ENCODE data around the gene SREBF2. TPM values are rescaled to one million over a fixed set of nuclear protein-coding genes. Genes with fewer than 3 reads are reported as not detected.
"Not testable (repeated sequence)": the region's sequence is repeated elsewhere in the genome, so short reads cannot be mapped to it uniquely, and the experiment has no call there.

The SREBF2 gene
- total RNA-seq, 2 experiments from 2014 or later = 150 to 157 TPM

DNA sequence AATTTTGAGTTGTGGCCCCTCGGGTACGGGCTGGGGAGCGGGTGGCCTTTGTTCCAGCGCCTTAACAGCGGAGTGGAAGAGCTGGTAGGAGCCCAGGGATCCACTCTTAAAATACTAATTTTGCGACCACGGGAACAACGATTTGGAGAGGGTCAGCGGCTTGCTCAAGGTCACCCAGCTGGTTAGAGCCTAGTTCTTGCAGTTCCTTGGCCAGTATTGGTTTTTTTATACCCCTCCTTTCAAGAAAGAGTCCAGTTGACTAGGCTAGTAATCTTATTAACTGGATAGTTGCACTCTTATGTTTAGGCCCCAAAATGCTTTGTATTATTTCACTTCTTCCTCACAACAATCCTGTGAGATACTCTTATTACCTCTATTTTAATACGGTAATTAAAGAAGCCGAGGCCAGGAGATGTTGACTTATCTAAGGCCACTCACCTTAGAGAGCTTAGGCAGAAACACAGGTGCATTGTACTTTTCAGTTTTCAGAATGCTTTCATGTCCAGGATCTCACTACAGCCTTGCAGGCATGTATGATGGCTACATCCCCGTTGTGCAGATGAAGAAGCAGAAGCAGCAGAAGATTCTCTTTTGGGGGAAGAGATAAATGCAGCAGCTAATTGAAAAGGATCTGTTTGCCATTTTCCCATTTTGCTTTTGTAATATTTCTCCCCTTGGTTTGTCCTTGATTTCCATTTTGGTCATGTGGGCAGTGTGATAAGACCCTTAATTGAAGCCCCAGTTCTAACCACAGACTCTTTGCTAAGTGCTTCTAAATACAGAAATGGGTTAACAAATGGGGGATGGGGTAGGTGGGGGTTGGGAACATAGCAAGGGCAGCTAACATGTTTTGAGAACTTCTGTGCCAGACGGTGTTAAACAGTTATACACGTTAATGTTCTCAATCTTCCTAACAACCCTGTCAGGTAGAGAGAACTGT is 1.4 kb downstream of the SREBF2 start:
- ChIA-PET POLR2A (interaction anchor here (0.6 to 8.2 kb wide), 20 partner anchors 10 to 781 kb away, joined by 3 to 82 read pairs (median 7); partner anchors contain the start of genes CCDC134, CENPM, DESI1 and POLDIP3), CTCF (interaction anchor here (1.1 to 3.3 kb wide), 6 partner anchors 12 to 167 kb away, joined by 3 to 11 read pairs (median 6); partner anchors contain the start of gene CENPM)
- H3K9me3 Mint-ChIP-seq = no peaks in the 10 kb centered on the region
- peak overlapping the region; percentile 89 for H3K4me3 Mint-ChIP-seq
- H3K27ac Mint-ChIP-seq = peak overlapping the region; percentile 79
- H3K27me3 Mint-ChIP-seq = no peaks in the 10 kb centered on the region
- peaks cover 75% of the 10 kb centered on the region for H3K36me3 Mint-ChIP-seq (ENCODE audit: low read depth)
- H3K4me1 Mint-ChIP-seq = peaks cover 55% of the 10 kb centered on the region
- DNase-seq = no peak

DNA sequence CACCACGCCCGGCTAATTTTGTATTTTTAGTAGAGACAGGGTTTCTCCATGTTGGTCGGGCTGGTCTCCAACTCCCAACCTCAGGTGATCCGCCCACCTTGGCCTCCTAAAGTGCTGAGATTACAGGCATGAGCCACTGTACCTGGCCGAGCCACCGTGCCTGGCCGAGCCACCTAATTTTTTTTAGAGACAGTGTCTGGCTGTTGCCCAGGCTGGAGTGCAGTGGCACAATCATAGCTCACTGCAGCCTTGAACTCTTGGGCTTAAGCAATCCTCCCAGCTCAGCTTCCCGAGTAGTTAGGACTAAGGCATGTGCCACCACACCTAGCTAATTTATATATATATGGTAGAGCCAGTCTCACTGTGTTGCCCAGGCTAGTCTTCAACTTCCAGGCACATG is 2.6 kb downstream of the SREBF2 start:
- DNase-seq, H3K9me3 Mint-ChIP-seq, H3K27ac Mint-ChIP-seq, H3K4me3 Mint-ChIP-seq, H3K27me3 Mint-ChIP-seq: not testable (repeated sequence)
- POLR2A ChIA-PET = interaction anchor here (1.2 to 8.2 kb wide), 9 partner anchors 9 to 105 kb away, joined by 4 to 82 read pairs (median 26); partner anchors contain the start of genes CCDC134 and SHISA8
- H3K36me3 Mint-ChIP-seq (ENCODE audit: low read depth) = peaks cover 74% of the 10 kb centered on the region
- CTCF ChIA-PET = interaction anchor here (1.0 to 3.3 kb wide), 7 partner anchors 12 to 169 kb away, joined by 3 to 11 read pairs (median 4); partner anchors contain the start of gene CENPM
- peaks cover 60% of the 10 kb centered on the region for H3K4me1 Mint-ChIP-seq

DNA sequence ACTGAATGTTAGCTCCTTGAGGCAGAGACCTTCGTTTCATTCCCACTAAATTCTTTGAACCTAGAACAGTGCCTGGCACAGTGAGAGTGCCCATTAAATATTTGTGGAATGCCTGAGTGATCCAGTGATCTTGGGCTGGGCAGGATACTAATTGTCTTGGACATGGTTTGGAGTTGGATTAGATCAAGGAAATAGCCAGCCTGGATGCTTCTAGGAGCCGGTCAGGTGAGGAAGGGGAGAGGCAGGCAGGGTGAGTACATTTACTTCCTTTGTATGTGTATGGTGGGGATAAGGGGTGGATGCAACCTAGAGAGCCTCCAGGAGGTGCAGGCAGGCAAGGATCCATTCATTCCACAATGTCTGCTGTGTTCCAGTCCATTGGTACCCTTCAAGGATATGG is 3.6 kb downstream of the SREBF2 start:
- H3K36me3 Mint-ChIP-seq (ENCODE audit: low read depth) = peaks cover 72% of the 10 kb centered on the region
- H3K4me3 Mint-ChIP-seq = no peak overlapping the region
- no peak for DNase-seq
- H3K9me3 Mint-ChIP-seq = no peaks in the 10 kb centered on the region
- no peaks in the 10 kb centered on the region for H3K27me3 Mint-ChIP-seq
- no peak overlapping the region for H3K27ac Mint-ChIP-seq
- CTCF ChIA-PET = interaction anchor here (1.0 to 3.3 kb wide), 3 partner anchors 11 to 139 kb away, joined by 3 to 11 read pairs (median 4); no protein-coding TSS in a partner anchor
- H3K4me1 Mint-ChIP-seq = peaks cover 63% of the 10 kb centered on the region
- POLR2A ChIA-PET = interaction anchor here (0.9 to 6.3 kb wide), 4 partner anchors 8 to 104 kb away, joined by 4 to 82 read pairs (median 26); no protein-coding TSS in a partner anchor

DNA sequence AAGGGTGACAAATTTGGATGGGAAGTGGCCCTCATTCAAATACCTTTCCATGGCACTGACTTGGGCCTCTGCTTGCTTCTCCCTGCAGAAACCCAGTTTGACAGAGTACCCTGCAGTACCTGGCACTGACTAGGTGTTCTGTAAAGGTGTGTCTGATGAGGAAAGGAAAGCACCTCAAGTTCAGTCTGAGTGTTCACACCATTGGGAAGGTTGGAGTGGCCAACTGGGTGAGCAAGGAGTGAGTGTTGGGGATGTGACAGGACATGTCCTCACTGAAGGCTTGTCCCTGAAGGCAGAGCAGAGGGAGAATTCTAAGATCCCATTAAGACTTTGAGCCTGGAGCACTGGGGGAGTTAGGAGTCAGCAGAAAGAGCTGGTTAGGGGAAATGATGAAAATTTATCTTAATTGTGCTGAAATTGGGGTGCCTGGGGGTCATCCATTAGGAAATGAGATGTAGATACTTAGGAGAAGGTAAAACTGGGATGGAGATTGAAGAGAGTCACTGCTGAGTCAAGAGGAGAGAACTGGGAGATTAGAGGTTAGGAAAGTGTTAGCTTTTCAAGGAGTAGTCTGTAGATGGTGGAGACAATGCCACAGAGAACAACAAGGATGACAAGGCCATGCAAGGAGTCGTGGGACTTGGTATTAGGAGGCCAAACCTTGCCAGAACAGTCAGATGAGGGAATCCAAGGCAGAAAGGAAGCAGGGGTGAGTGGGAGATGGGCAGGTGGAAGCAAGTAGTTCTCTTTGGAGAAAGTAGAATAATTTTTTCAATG is 6.1 kb downstream of the SREBF2 start:
- no peak overlapping the region for H3K4me3 Mint-ChIP-seq
- no peak for DNase-seq
- H3K4me1 Mint-ChIP-seq = peaks cover 73% of the 10 kb centered on the region
- no peaks in the 10 kb centered on the region for H3K9me3 Mint-ChIP-seq
- CTCF ChIA-PET = interaction anchor here (0.6 to 2.5 kb wide), 3 partner anchors 18 to 758 kb away, joined by 3 to 8 read pairs (median 7); no protein-coding TSS in a partner anchor
- POLR2A ChIA-PET = interaction anchor here (0.9 to 1.5 kb wide), 5 partner anchors 10 to 87 kb away, joined by 3 to 5 read pairs (median 3); partner anchors contain the start of gene CCDC134
- H3K36me3 Mint-ChIP-seq (ENCODE audit: low read depth) = peaks cover 72% of the 10 kb centered on the region
- no peaks in the 10 kb centered on the region for H3K27me3 Mint-ChIP-seq
- H3K27ac Mint-ChIP-seq = no peak overlapping the region

DNA sequence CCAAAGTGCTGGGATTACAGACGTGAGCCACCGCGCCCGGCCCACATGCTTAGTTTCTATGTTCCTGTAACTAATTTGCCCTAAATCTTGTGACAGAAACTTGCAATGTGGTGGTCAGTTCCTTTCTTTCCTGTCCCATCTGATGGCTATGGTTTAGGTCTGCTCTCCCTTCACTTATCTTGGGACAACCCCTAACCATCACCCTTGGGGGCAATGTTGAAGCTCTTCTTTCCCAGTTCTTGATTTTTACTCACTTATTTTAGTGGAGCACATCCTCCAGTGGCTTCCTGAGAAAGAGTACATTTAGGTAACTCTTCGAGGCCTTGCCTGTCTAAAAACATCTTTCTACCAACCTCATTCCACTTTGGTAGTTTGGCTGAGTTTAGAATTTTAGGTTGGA is 7.3 kb downstream of the SREBF2 start:
- no peak overlapping the region for H3K27ac Mint-ChIP-seq
- DNase-seq = no peak
- H3K4me3 Mint-ChIP-seq = no peak overlapping the region
- peaks cover 75% of the 10 kb centered on the region for H3K4me1 Mint-ChIP-seq
- H3K9me3 Mint-ChIP-seq = no peaks in the 10 kb centered on the region
- peaks cover 67% of the 10 kb centered on the region for H3K36me3 Mint-ChIP-seq (ENCODE audit: low read depth)
- ChIA-PET POLR2A (interaction anchor here (0.9 to 1.5 kb wide), 3 partner anchors 9 to 39 kb away, joined by 3 to 5 read pairs (median 4); partner anchors contain the start of gene CCDC134), CTCF (interaction anchor here (0.7 to 1.1 kb wide), 2 partner anchors 17 to 190 kb away, joined by 5 to 7 read pairs; no protein-coding TSS in a partner anchor)
- no peaks in the 10 kb centered on the region for H3K27me3 Mint-ChIP-seq

DNA sequence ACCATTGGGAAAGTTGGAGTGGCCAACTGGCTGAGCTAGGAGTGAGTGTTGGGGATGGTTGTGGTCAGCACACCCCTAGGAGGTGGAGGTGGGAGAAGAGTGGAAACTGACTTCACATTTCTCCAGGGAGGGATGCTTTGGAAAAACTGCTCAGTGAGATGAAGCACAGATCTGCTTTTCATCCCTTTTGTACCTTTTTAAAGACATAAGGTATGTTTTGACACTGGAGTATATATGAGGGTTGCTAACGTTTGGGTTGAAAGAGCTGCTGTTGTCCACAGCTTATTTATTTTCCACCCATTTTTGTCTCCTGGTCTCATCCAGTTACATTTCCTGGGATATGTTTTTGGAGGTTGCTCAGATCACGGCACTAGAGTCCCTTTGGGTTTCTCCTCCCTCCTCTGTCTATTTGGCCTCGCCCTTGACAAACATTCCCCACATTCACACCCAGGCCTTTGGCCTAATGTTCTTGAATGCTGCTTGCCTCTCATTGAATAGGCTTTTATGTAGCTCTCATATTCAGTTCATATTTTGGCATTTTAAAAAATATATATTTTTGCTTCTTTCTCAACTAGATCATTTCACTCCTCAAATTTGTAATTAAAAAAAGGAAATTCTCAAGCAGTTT is 8.3 kb downstream of the SREBF2 start:
- POLR2A ChIA-PET = interaction anchor here (0.7 to 7.5 kb wide), 3 partner anchors 8 to 61 kb away, joined by 3 to 82 read pairs (median 5); partner anchors contain the start of gene SREBF2
- H3K4me3 Mint-ChIP-seq = no peak overlapping the region
- peaks cover 62% of the 10 kb centered on the region for H3K36me3 Mint-ChIP-seq (ENCODE audit: low read depth)
- no peaks in the 10 kb centered on the region for H3K27me3 Mint-ChIP-seq
- H3K27ac Mint-ChIP-seq = no peak overlapping the region
- H3K9me3 Mint-ChIP-seq = no peaks in the 10 kb centered on the region
- peaks cover 79% of the 10 kb centered on the region for H3K4me1 Mint-ChIP-seq
- DNase-seq = no peak
- CTCF ChIA-PET = interaction anchor here (1.3 to 1.9 kb wide), 3 partner anchors 21 to 85 kb away, joined by 3 to 5 read pairs (median 4); partner anchors contain the start of gene CCDC134

DNA sequence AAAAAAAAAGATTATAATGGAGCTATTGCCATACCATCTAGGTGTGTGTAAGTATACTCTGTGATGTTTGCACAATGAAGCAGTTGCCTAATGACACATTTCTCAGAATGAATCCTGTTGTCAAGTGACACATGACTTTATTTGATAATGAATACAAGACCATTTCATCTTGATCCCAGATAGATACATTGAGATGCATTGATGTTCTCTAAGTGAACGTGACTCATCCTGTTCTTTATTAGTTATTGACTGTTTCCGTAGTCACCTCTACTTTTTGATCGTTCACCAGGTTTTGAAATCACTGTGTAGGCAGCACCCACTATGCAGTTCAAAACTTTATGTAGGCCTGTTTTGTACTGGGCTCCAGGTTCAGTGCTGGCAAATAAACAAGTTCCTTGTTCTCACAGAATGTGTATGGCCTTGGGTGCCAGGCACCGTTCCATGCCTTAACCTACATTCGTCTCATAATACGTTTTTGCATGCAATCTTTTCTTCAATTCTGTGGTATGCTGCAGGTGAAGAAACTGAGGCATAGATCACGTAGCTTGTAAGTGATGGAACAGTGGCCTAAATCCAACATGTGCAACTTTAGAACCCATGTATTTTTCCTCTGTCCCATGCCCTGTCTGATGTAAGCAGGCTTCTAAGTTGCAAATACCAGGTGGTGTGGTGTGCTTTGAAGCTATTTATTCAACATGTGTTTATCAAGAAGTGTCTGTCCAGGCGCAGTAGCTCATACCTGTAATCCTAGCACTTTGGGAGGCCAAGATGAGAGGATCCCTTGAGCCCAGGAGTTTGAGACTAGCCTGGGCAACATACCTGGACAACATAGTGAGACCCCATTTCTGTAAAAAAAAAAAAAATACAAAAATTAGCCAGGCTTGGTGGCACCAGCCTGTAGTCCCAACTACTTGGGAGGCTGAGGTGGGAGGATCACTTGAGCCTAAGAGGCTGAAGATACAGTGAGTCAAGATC is 10.4 kb downstream of the SREBF2 start:
- H3K36me3 Mint-ChIP-seq (ENCODE audit: low read depth) = peaks cover 55% of the 10 kb centered on the region
- H3K4me1 Mint-ChIP-seq = peaks cover 82% of the 10 kb centered on the region
- no peaks in the 10 kb centered on the region for H3K9me3 Mint-ChIP-seq
- H3K4me3 Mint-ChIP-seq = no peak overlapping the region
- no peak for DNase-seq
- ChIA-PET POLR2A (interaction anchor here (0.9 to 7.5 kb wide), 5 partner anchors 10 to 103 kb away, joined by 3 to 82 read pairs (median 5); partner anchors contain the start of genes CENPM and SREBF2), CTCF (interaction anchor here (1.5 to 1.9 kb wide), 4 partner anchors 13 to 146 kb away, joined by 3 to 10 read pairs (median 5); partner anchors contain the start of gene CCDC134)
- H3K27me3 Mint-ChIP-seq = no peaks in the 10 kb centered on the region
- H3K27ac Mint-ChIP-seq = peak overlapping the region; percentile 63

DNA sequence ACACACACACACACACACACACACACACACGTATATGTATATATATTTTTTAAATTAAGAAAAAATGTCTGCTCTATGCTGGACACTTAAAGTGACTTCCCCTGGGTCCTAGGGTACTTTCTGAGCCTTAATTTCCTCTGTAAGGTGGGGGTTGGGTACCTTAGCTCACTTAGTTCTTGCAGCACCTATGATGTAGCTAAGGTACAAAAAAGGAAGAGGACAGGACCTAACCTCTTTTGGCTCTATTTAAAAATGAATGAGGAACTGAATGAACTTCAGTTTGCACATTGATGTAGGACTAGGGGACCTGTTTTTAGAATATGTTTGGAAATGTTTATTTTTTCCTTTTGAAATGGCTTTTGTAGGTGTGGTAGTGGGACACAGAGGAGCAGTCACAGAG is 11.1 kb downstream of the SREBF2 start:
- peak overlapping the region; percentile 31 for H3K27ac Mint-ChIP-seq
- no peaks in the 10 kb centered on the region for H3K9me3 Mint-ChIP-seq
- ChIA-PET POLR2A (interaction anchor here (0.9 to 7.5 kb wide), 4 partner anchors 11 to 96 kb away, joined by 3 to 82 read pairs (median 4); partner anchors contain the start of gene SREBF2), CTCF (interaction anchor here (1.5 to 1.8 kb wide), 3 partner anchors 13 to 147 kb away, joined by 3 to 10 read pairs (median 5); partner anchors contain the start of gene CCDC134)
- peaks cover 53% of the 10 kb centered on the region for H3K36me3 Mint-ChIP-seq (ENCODE audit: low read depth)
- no peak overlapping the region for H3K4me3 Mint-ChIP-seq
- peaks cover 81% of the 10 kb centered on the region for H3K4me1 Mint-ChIP-seq
- DNase-seq = no peak
- H3K27me3 Mint-ChIP-seq = no peaks in the 10 kb centered on the region

DNA sequence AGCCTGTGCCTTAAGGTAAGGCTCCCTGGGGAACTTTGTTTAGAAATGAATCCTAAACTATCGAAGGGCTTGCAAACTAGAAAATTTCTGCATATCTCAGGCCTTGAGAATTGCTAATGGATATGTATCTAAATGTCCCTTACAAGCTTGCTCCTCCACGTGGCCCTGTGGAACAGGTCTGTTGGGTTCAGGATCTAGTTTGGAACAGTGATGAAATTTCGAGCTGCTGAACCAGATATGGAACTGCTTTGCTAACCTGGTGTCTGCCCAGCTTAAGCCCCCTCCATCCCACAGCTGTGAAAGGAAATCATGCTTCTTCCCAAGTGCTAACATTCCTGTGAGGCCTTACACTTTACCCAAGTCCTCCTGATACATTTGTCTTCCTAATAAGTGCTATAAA is 11.6 kb downstream of the SREBF2 start:
- Mint-ChIP-seq H3K9me3 (no peaks in the 10 kb centered on the region), H3K27ac (no peak overlapping the region), H3K27me3 (no peaks in the 10 kb centered on the region), H3K36me3 (ENCODE audit: low read depth) (peaks cover 49% of the 10 kb centered on the region), H3K4me3 (no peak overlapping the region), H3K4me1 (peaks cover 76% of the 10 kb centered on the region)
- ChIA-PET CTCF (interaction anchor here (1.5 kb wide), 1 partner anchor 44 kb away, joined by 3 read pairs; the partner anchor contains the start of gene CCDC134), POLR2A (interaction anchor here (1.8 to 7.5 kb wide), 2 partner anchors 11 to 13 kb away, joined by 5 to 82 read pairs; partner anchors contain the start of gene SREBF2)
- DNase-seq = no peak

DNA sequence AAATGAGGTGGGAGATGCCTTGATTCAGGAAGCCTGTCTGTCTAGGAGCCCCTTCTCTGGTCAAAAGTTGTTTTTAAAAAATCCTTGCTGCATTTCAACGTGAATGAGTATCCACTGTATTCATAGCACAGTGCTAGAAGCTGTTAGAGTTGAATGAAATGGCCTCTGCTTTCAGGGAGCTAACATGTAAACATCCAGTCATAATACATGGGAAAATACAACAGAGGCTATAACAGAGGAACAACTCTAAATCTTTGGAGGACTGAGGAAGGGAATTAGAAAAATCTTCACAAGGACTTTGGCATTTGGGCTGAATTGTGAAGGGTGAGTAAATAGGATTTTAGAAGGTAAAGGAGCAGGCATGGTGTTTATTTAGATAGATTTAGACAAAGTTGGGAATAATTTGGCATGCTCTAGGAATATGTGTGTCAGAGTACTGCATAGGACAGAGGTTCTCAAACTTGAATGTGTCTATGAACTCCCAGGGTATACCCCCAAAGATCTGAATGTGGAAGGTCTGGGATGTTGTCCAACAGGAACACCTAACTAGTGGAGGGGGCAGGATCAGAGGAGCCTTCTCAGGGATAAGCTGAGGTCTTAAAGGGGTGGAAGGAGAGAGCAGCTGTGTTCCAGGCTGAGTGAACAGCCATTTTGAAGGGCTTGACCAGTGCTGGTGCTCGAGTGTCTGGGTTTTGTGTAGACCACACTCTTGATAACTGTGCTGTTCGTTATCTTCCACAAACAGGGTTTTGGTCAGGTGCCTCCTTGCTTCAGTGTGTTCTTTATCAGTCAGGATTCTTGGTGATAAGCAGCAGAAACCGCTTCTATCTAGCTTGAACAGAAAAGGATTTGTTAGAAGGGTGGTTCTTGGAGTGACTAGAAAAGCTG is 12.7 kb downstream of the SREBF2 start:
- Mint-ChIP-seq H3K4me3 (no peak overlapping the region), H3K9me3 (no peaks in the 10 kb centered on the region), H3K27ac (peak overlapping the region; percentile 21), H3K27me3 (no peaks in the 10 kb centered on the region), H3K36me3 (ENCODE audit: low read depth) (peaks cover 46% of the 10 kb centered on the region), H3K4me1 (peaks cover 68% of the 10 kb centered on the region)
- CTCF ChIA-PET = interaction anchor here (0.8 to 1.4 kb wide), 3 partner anchors 12 to 99 kb away, joined by 3 to 6 read pairs (median 4); no protein-coding TSS in a partner anchor
- no peak for DNase-seq
- POLR2A ChIA-PET = interaction anchor here (0.9 to 7.5 kb wide), 2 partner anchors 12 to 17 kb away, joined by 3 to 82 read pairs; partner anchors contain the start of gene SREBF2

Measured in activated CD4-positive, alpha-beta memory T cell treated with anti-CD3 and anti-CD28 coated beads, Interleukin-2, amount 10 ng/mL, durations not matched to agents 7 days and 5 days (primary cell).